Measurements from ENCODE around the gene PCDHA1.
A peak's percentile ranks its signal among the peaks of the same experiment; 100 is the strongest.

PCDHA1 gene

GRCh38 chr5:140916325-140916724, 130.4 kb downstream of the PCDHA1 start:
- H3K4me1 ChIP-seq (ENCODE audit: control extremely low read depth in 1 of 4, control insufficient read depth in 4 of 4, insufficient read depth in 4 of 4, low read length in 3 of 4) = no peaks in the 10 kb centered on the region

GRCh38 chr5:140923601-140924000, 137.7 kb downstream of the PCDHA1 start:
- peaks cover 3 to 47% (median 27%) of the 10 kb centered on the region in 5 experiments for H3K27me3 ChIP-seq (replicated peaks in 2 of 5; ENCODE audit: control insufficient read depth in 4 of 5, insufficient read depth in 5 of 5, low read length in 4 of 5)
- ChIA-PET POLR2A (no interaction called here), CTCF (no interaction called here)
- peaks cover 0 to 16% (median 6%) of the 10 kb centered on the region in 4 experiments for H3K4me1 ChIP-seq (ENCODE audit: control extremely low read depth in 1 of 4, control insufficient read depth in 4 of 4, insufficient read depth in 4 of 4, low read length in 3 of 4)
- no peak for DNase-seq
- no peak overlapping the region for H3K27ac ChIP-seq (ENCODE audit: insufficient read depth in 1 of 2, low read depth in 1 of 2, low read length in 2 of 2, poor library complexity in 1 of 2, severe bottlenecking in 2 of 2)
- H3K9me3 ChIP-seq (ENCODE audit: control extremely low read depth in 1 of 5, control insufficient read depth in 4 of 5, insufficient read depth in 2 of 5, low read depth in 1 of 5, low read length in 4 of 5) = peaks cover 0 to 24% (median 15%) of the 10 kb centered on the region in 5 experiments
- H3K4me3 ChIP-seq (ENCODE audit: control insufficient read depth in 1 of 7, extremely low read depth in 1 of 7, insufficient read depth in 4 of 7, low read depth in 2 of 7, low read length in 6 of 7) = no peak overlapping the region
- WGBS (ENCODE audit: insufficient coverage) = no CpG with 5 or more reads among the region's 4 CpGs
- no peaks in the 10 kb centered on the region for H3K36me3 ChIP-seq (ENCODE audit: control insufficient read depth in 4 of 4, insufficient read depth in 4 of 4, low read length in 3 of 4)

More at GRCh38 chr5:140916325-140916724, 130.4 kb downstream of the PCDHA1 start:
- Histone ChIP-seq H3K9me3 (ENCODE audit: control extremely low read depth in 1 of 5, control insufficient read depth in 4 of 5, insufficient read depth in 2 of 5, low read depth in 1 of 5, low read length in 4 of 5) (peaks cover 0 to 22% (median 0%) of the 10 kb centered on the region in 5 experiments), H3K27me3 (replicated peaks in 2 of 5; ENCODE audit: control insufficient read depth in 4 of 5, insufficient read depth in 5 of 5, low read length in 4 of 5) (no peaks in the 10 kb centered on the region), H3K36me3 (ENCODE audit: control insufficient read depth in 4 of 4, insufficient read depth in 4 of 4, low read length in 3 of 4) (no peaks in the 10 kb centered on the region), H3K27ac (ENCODE audit: insufficient read depth in 1 of 2, low read depth in 1 of 2, low read length in 2 of 2, poor library complexity in 1 of 2, severe bottlenecking in 2 of 2) (no peak overlapping the region), H3K4me3 (ENCODE audit: control insufficient read depth in 1 of 7, extremely low read depth in 1 of 7, insufficient read depth in 4 of 7, low read depth in 2 of 7, low read length in 6 of 7) (no peak overlapping the region)
- DNase-seq = no peak
- WGBS (ENCODE audit: insufficient coverage) = 100% methylated on average over 1 of the region's 1 CpG
- CTCF ChIA-PET = no interaction called here
- POLR2A ChIA-PET = no interaction called here

- CTCF ChIA-PET = no interaction called here
- peaks cover 4 to 56% (median 29%) of the 10 kb centered on the region in 5 experiments for H3K27me3 ChIP-seq (replicated peaks in 2 of 5; ENCODE audit: control insufficient read depth in 4 of 5, insufficient read depth in 5 of 5, low read length in 4 of 5)
- peak within 1 kb of the TSS in 6 of 7 experiments; percentile 3 to 66 (median 42) for H3K4me3 ChIP-seq (ENCODE audit: control insufficient read depth in 1 of 7, extremely low read depth in 1 of 7, insufficient read depth in 4 of 7, low read depth in 2 of 7, low read length in 6 of 7)
Measured at GRCh38 chr5:140925806-140926442, 140.0 kb downstream of the PCDHA1 start, which contains the start of gene PCDHAC1. Gene PCDHAC1, plus strand, starts transcription at chr5:140926299. Its CDS starts 594 bp downstream, at chr5:140926893.

DNA sequence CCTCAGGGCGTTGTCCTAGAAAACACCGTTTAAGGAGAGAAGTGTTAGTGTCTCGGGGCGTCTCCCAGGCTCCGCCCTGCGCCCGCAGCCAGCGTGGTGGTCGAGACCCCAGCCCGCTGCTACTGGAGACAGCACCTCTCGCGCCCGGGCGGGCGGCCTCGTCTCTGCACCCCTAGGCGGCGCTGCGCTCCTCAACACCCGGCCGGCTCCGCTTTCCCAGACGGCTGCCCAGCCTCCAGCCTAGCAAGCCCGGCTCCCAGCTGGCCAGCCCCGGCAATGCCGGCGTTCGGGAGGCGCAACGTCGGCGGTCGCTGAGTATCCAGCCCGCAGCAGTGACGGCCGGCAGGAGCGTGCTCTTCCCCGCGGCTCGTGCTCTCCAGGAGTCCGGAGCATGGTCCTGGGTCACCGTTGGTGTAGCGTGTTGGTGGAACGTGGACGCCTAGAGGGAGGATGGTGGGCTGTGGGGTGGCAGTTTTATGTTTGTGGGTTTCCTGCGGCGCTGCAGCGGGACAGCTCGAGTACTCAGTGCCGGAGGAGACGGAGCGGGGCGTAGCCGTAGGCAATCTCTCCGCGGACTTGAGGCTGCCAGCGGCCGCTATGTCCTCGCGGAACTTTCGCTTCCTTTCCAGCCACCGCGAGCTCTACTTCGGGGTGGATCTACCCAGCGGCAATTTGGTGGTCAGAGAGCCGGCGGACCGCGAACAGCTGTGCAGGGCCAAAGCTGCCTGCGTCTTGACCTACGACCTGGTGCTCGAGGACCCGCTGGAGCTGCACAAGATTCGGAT, 140.7 kb downstream of the PCDHA1 start:
- H3K4me3 ChIP-seq (ENCODE audit: control insufficient read depth in 1 of 7, extremely low read depth in 1 of 7, insufficient read depth in 4 of 7, low read depth in 2 of 7, low read length in 6 of 7) = peak overlapping the region in 5 of 7 experiments; percentile 40 to 66 (median 44)
- no peak overlapping the region for H3K27ac ChIP-seq (ENCODE audit: insufficient read depth in 1 of 2, low read depth in 1 of 2, low read length in 2 of 2, poor library complexity in 1 of 2, severe bottlenecking in 2 of 2)
- ChIA-PET POLR2A (no interaction called here), CTCF (interaction anchor here (1.0 kb wide), 1 partner anchor 27 kb away, joined by 3 read pairs; no protein-coding TSS in a partner anchor)
- DNase-seq = peak; percentile 9 to 53 (median 44)
- 2% methylated on average over 63 of the region's 74 CpGs for WGBS (ENCODE audit: insufficient coverage)
- H3K4me1 ChIP-seq (ENCODE audit: control extremely low read depth in 1 of 4, control insufficient read depth in 4 of 4, insufficient read depth in 4 of 4, low read length in 3 of 4) = peaks cover 0 to 16% (median 6%) of the 10 kb centered on the region in 4 experiments
- H3K36me3 ChIP-seq (ENCODE audit: control insufficient read depth in 4 of 4, insufficient read depth in 4 of 4, low read length in 3 of 4) = no peaks in the 10 kb centered on the region
- H3K9me3 ChIP-seq (ENCODE audit: control extremely low read depth in 1 of 5, control insufficient read depth in 4 of 5, insufficient read depth in 2 of 5, low read depth in 1 of 5, low read length in 4 of 5) = peaks cover 0 to 24% (median 15%) of the 10 kb centered on the region in 5 experiments
- H3K27me3 ChIP-seq (replicated peaks in 2 of 5; ENCODE audit: control insufficient read depth in 4 of 5, insufficient read depth in 5 of 5, low read length in 4 of 5) = peaks cover 4 to 56% (median 29%) of the 10 kb centered on the region in 5 experiments

More at GRCh38 chr5:140925806-140926442, 140.0 kb downstream of the PCDHA1 start, which contains the start of gene PCDHAC1:
- no peak for DNase-seq
- H3K4me1 ChIP-seq (ENCODE audit: control extremely low read depth in 1 of 4, control insufficient read depth in 4 of 4, insufficient read depth in 4 of 4, low read length in 3 of 4) = peaks cover 0 to 16% (median 6%) of the 10 kb centered on the region in 4 experiments
- POLR2A ChIA-PET = no interaction called here
- 3% methylated on average over 36 of the region's 41 CpGs for WGBS (ENCODE audit: insufficient coverage)
- peaks cover 0 to 24% (median 15%) of the 10 kb centered on the region in 5 experiments for H3K9me3 ChIP-seq (ENCODE audit: control extremely low read depth in 1 of 5, control insufficient read depth in 4 of 5, insufficient read depth in 2 of 5, low read depth in 1 of 5, low read length in 4 of 5)
- no peaks in the 10 kb centered on the region for H3K36me3 ChIP-seq (ENCODE audit: control insufficient read depth in 4 of 4, insufficient read depth in 4 of 4, low read length in 3 of 4)
- H3K27ac ChIP-seq (ENCODE audit: insufficient read depth in 1 of 2, low read depth in 1 of 2, low read length in 2 of 2, poor library complexity in 1 of 2, severe bottlenecking in 2 of 2) = no peak within 1 kb of the TSS

DNA sequence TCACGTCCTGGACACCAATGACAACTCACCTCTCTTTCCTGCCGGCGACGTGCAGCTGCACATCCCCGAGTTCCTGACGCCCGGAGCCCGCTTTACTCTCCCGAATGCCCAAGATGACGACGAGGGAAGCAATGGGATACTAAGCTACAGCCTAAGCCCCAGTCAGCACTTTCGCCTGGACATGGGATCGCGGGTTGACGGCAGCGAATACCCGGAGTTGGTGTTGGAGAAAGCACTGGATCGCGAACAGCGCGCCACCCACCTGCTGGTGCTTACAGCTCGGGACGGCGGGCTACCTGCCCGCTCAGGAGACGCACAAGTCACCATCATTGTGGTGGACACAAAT, 141.3 kb downstream of the PCDHA1 start:
- Histone ChIP-seq H3K27ac (ENCODE audit: insufficient read depth in 1 of 2, low read depth in 1 of 2, low read length in 2 of 2, poor library complexity in 1 of 2, severe bottlenecking in 2 of 2) (no peak overlapping the region), H3K4me1 (ENCODE audit: control extremely low read depth in 1 of 4, control insufficient read depth in 4 of 4, insufficient read depth in 4 of 4, low read length in 3 of 4) (peaks cover 0 to 16% (median 6%) of the 10 kb centered on the region in 4 experiments), H3K4me3 (ENCODE audit: control insufficient read depth in 1 of 7, extremely low read depth in 1 of 7, insufficient read depth in 4 of 7, low read depth in 2 of 7, low read length in 6 of 7) (peak overlapping the region in 5 of 7 experiments; percentile 21 to 66 (median 40)), H3K9me3 (ENCODE audit: control extremely low read depth in 1 of 5, control insufficient read depth in 4 of 5, insufficient read depth in 2 of 5, low read depth in 1 of 5, low read length in 4 of 5) (peaks cover 0 to 24% (median 15%) of the 10 kb centered on the region in 5 experiments), H3K27me3 (replicated peaks in 2 of 5; ENCODE audit: control insufficient read depth in 4 of 5, insufficient read depth in 5 of 5, low read length in 4 of 5) (peaks cover 4 to 56% (median 29%) of the 10 kb centered on the region in 5 experiments), H3K36me3 (ENCODE audit: control insufficient read depth in 4 of 4, insufficient read depth in 4 of 4, low read length in 3 of 4) (no peaks in the 10 kb centered on the region)
- 9% methylated on average over 25 of the region's 26 CpGs for WGBS (ENCODE audit: insufficient coverage)
- POLR2A ChIA-PET = no interaction called here
- CTCF ChIA-PET = interaction anchor here (1.0 kb wide), 1 partner anchor 26 kb away, joined by 3 read pairs; no protein-coding TSS in a partner anchor
- DNase-seq = no peak

DNA sequence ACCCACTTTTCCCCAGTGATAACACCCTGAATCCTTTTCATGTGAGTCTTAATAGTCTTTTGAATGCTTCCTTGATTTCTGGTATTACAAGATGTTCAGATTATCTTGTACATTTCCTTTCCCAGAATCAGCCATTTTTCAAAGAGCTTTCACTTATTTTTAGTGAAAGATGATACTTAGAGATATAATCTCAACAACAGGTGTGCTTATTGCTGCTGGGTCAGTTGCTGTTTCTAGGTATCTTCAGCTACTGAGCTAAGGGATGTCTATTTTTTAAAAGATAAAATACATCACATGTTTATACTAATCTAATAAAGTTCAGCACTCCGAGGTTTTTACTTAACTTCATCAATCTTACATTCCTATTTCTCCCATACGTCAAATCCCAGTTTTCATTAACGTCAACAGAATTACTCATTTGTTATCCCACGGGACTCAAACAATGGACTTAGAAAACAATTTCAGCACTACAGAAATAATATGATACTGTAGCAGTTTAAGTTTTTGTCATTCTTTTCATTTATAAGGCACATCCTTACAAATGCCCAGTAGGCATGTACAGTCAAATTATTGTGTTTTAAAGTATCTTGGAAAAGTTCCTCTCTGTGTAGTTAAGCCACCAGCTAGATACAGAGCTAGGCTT, 149.1 kb downstream of the PCDHA1 start:
- Histone ChIP-seq H3K27me3 (replicated peaks in 2 of 5; ENCODE audit: control insufficient read depth in 4 of 5, insufficient read depth in 5 of 5, low read length in 4 of 5) (no peaks in the 10 kb centered on the region), H3K27ac (ENCODE audit: insufficient read depth in 1 of 2, low read depth in 1 of 2, low read length in 2 of 2, poor library complexity in 1 of 2, severe bottlenecking in 2 of 2) (no peak overlapping the region), H3K9me3 (ENCODE audit: control extremely low read depth in 1 of 5, control insufficient read depth in 4 of 5, insufficient read depth in 2 of 5, low read depth in 1 of 5, low read length in 4 of 5) (no peaks in the 10 kb centered on the region), H3K4me1 (ENCODE audit: control extremely low read depth in 1 of 4, control insufficient read depth in 4 of 4, insufficient read depth in 4 of 4, low read length in 3 of 4) (no peaks in the 10 kb centered on the region), H3K36me3 (ENCODE audit: control insufficient read depth in 4 of 4, insufficient read depth in 4 of 4, low read length in 3 of 4) (no peaks in the 10 kb centered on the region), H3K4me3 (ENCODE audit: control insufficient read depth in 1 of 7, extremely low read depth in 1 of 7, insufficient read depth in 4 of 7, low read depth in 2 of 7, low read length in 6 of 7) (no peak overlapping the region)
- ChIA-PET POLR2A (no interaction called here), CTCF (no interaction called here)
- WGBS (ENCODE audit: insufficient coverage) = no CpG with 5 or more reads among the region's 4 CpGs
- DNase-seq = no peak

Measured in common myeloid progenitor, CD34-positive (primary cell).